GM21528 (cell line): ENCODE measurements around the gene RTN4RL2.

ENCODE experiments used
- ATAC-seq: cut with Tn5 transposase; IDR thresholded peaks from one replicate; pipeline ENCODE4 v1.9.1; 2021; ENCODE audit warnings: mild to moderate bottlenecking, moderate library complexity; ENCODE audit not compliant: unreplicated experiment, low FRiP score

Gene RTN4RL2

DNA sequence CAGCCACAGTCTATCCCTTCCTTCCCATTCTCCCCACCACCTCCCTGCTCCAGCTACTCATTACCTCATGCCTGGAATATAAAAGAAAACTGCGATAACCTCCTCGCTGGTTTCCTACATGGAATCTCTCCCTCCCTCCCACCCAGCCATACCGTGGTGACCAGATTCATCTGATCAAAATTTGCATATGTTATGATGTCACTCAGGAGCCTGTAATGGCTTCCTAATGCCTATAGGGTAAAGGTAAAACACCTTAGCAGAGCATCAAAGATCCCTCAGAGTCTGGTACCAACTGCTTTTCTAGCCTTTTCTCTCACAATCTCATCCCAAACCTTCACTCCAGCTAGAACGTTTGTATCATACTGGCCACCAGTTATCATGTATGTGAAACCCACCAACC lies 19.6 kb downstream of the RTN4RL2 start:
- ATAC-seq, result no peak

DNA sequence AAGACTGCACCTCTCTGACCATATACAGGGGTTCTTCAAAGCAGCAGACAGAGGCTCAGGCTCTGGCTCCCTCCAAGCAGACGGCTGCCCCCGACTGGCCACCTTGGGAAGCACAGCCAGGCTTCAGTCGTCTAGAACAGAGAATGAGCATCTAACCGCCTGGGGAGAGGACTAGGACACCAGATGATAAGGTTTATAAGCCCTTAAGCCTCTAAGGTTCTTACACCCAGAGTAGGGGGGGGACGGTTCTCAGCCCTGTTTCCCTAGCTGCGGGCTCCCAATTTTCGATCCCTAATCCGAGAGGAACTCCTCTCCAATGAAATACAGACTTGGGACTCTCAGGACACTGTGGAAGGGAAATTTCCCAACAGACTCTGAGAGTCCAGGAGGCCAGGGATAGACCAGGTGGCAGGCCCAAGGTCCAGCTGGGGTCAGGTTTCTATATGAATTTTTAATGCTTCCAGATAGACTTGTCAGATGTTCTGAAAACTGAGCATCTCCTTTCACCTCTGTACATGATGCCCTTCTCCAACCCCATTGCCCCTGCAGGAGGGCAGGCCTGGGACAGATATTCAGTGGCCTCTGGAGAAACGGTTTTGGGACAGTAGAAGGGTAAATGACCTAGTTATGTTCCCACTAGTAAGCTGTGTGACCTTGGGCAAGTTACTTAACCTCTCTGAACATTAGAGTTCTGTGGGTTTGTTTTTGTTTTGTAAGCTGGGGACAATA lies 20.2 kb downstream of the RTN4RL2 start:
- ATAC-seq, result no peak

DNA sequence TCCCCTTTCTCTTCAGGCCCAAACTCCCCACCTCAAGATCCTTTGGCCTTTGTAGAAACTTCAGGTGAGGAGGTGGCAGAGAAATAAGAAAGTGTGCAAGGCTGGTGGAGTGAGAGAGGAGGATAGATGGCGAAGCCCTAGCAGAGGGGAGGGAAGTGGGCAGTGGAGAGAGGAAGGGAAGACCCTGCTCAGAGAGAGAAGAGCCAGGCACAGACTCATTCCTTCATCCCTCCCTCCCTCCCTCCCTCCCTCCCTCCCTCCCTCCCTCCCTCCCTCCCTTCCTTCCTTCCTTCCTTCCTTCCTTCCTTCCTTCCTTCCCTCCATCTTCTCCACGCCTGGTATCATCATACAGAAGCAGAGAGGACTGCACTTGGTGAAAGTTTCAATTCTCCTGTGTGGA lies 21.0 kb downstream of the RTN4RL2 start:
- no peak for ATAC-seq

GRCh38 chr11:57481915-57482781 lies 21.8 kb downstream of the RTN4RL2 start:
- no peak for ATAC-seq

- no peak for ATAC-seq
Observed at GRCh38 chr11:57482782-57483561, 22.6 kb downstream of the RTN4RL2 start.

- ATAC-seq, result no peak
Observed at GRCh38 chr11:57483562-57483918, 23.2 kb downstream of the RTN4RL2 start.

- peak; percentile 67 for ATAC-seq
Observed at GRCh38 chr11:57484141-57484710, 23.9 kb downstream of the RTN4RL2 start.

DNA sequence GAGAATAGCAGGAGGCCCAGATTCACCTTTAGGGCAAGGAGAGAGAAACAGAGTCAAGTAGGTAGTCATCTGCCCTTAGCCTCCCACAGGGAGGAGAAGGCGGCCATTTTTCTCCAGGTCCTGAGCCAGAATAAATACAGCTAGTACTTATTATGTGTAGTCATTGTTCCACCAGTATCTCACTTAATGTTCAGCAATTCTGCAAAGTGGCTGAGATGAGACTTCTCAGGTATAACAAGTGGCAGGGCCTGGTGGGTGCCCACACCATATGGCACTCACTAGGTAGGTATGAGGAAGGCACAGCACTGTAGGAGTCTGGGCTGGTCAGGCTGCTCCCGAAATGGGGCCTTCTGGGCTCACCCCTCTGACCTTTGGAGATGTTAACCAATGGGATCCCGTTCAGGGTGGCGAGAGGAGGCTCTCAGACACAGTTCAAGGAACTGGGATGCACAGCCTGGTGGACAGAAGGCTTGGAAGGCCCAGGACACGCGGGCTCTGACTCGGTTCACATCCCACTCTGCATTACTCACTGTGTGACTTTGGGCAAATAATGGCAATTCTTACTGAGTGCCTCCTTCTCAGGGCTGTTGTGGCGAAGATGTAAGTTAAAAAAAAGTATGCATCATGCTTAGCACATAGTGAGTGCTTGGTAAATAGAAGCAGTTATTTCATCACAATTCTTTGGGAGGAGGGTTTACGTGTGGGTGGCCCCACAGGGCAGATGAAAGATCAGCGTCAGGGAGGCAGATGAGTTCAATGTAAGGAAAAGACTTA lies 25.1 kb downstream of the RTN4RL2 start:
- ATAC-seq, result no peak

DNA sequence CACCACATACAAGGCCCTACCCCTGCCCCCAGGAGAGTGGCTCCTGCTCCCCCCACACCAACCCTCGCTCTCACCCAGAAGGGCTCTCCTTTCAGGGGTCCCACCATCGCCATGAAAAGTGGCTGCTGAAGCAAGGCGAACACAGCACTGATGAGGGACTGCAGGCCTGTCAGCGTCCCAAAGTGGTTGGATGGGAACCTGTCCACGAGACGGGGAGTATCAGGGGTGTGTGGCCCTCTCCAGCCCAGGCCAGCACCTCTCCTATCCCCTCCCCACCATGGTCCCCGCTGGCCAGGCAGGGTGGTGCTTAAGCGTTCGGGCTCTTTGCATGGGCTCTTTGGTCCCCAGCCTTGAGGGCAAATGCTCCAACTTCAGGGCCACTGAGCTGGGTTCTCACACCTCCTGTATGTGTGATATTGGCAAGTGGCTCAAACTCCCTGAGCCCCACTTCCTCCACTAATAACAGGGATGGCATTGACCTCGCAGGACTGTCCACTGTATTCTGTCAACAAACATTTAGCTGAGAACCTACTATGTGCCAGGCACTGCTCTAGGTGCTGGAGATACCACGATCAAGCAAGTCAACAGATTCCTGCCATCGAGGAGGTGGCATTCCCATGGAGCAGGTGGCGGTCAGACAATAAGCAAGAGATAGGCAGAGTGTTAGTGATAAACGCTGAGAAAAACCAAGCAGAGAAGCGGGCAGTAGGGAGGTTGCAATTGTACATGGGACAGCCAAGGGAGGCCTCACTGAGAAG lies 26.9 kb downstream of the RTN4RL2 start:
- no peak for ATAC-seq

DNA sequence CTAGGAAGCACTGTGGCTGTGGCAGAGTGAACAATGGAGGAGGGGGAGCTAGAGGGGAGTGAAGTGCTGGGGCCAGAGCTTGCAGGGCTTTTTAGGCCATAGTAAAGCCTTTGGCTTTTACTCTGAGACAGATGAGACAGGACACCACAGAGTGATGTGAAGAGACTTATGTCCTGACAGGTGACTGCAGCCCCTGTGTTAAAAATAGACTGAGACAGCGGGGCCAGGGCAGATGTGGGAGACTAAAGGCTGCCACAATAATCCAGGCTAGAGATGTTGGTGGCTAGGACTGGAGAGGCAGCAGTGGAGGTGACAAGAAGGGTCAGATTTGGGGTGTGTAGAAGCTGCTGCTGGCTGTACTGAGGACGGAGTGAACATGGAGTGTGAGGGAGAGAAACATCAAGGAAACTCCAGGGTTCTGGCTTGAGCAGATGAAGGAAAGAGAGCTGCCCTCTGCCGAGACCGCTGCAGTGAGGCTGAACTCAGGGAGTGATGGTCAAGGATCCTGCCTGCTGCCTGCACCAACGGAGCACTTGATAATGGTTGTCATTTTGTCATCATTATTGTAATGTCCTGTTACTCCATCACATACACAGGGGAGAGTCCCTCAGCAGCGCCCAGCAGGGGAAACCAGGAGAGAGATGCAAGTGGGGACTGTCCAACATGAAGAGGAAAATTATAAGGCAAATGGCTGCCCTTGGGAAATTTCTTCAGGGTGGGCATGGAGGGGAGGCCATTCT lies 27.8 kb downstream of the RTN4RL2 start:
- ATAC-seq, result no peak

DNA sequence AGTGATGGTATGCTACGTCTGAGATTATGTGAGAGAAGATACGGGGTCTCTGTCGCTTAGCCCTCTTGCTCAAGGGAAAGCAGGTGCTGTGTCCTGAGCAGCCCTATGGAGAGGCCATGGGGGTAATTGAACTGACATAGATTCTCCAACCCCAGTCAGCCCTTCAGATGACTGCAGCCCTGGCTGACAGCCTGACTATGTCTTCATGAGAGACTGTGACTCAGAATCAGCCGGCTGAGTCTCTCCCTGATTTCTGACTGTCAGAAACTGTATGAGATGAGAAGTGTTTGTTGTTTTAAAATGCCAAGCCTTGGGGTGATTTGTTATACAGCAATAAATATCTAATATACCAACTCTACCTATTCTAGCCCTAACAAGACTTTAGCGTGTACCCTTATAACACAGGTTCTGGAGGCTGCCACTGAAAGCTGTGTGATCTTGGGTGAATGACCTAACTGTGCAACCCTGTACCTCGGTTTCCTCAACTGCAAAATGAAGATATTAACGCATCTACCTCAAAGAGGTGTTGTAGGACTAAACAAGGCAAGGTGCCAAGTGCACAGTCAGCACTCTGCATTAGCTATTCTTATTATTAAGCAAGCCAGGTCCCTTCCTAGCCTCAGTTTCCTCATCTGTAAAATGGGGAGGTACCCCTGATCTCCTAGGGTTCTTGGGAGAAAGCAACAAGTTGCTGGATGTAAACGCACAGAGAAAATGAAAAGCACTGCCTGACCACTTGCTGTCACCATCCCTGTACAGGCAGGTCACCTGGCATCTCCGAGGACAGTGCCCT lies 30.3 kb downstream of the RTN4RL2 start:
- ATAC-seq, result no peak

GRCh38 chr11:57491371-57492061 lies 31.2 kb downstream of the RTN4RL2 start:
- ATAC-seq, result no peak

GRCh38 chr11:57493507-57494503 lies 33.5 kb downstream of the RTN4RL2 start:
- no peak for ATAC-seq

GRCh38 chr11:57496109-57496820 lies 35.9 kb downstream of the RTN4RL2 start:
- ATAC-seq, result no peak
